Mesothelial cell of epicardium (in vitro differentiated cells): ENCODE data around the gene ADCYAP1R1. TPM values are rescaled to one million over a fixed set of nuclear protein-coding genes. Genes with fewer than 3 reads are reported as not detected.

ENCODE experiments used
- DNase-seq, 2 experiments: peaks; one replicate each; pipeline ENCODE4 v3.0.0; 2021; ENCODE audit warnings: low spot score in 2 of 2; ENCODE audit not compliant: unreplicated experiment in 2 of 2
- H3K27ac Mint-ChIP-seq: 2 replicates; pipeline ENCODE4 v1.8.0; 2021; ENCODE audit warnings: mixed read lengths
- H3K27me3 Mint-ChIP-seq: 2 replicates; pipeline ENCODE4 v1.8.0; 2021; ENCODE audit warnings: low read depth, mixed read lengths
- H3K36me3 Mint-ChIP-seq: 2 replicates; pipeline ENCODE4 v1.8.0; 2021; ENCODE audit warnings: mixed read lengths
- H3K4me1 Mint-ChIP-seq: 2 replicates; pipeline ENCODE4 v1.8.0; 2021; ENCODE audit warnings: mixed read lengths
- H3K4me3 Mint-ChIP-seq: 2 replicates; pipeline ENCODE4 v1.8.0; 2021; ENCODE audit warnings: mild to moderate bottlenecking, moderate library complexity, mixed read lengths
- H3K9me3 Mint-ChIP-seq: 2 replicates; pipeline ENCODE4 v1.8.0; 2021; ENCODE audit warnings: mixed read lengths
- total RNA-seq: library from RNA; stranded (reverse); gene quantifications from 3 replicates; pipeline ENCODE4 v1.2.1, GENCODE V29; 2021
- TF ChIP-seq, protein P1 (sequence below): fragments of 200-600 bp; sonication (generic); IDR thresholded peaks from one replicate; pipeline ENCODE4 v1.5.0; 2021; ENCODE audit warnings: antibody characterized with exemption; ENCODE audit not compliant: unreplicated experiment

Gene ADCYAP1R1
- total RNA-seq, 1 donor from 2014 or later: 0.36 TPM

DNA sequence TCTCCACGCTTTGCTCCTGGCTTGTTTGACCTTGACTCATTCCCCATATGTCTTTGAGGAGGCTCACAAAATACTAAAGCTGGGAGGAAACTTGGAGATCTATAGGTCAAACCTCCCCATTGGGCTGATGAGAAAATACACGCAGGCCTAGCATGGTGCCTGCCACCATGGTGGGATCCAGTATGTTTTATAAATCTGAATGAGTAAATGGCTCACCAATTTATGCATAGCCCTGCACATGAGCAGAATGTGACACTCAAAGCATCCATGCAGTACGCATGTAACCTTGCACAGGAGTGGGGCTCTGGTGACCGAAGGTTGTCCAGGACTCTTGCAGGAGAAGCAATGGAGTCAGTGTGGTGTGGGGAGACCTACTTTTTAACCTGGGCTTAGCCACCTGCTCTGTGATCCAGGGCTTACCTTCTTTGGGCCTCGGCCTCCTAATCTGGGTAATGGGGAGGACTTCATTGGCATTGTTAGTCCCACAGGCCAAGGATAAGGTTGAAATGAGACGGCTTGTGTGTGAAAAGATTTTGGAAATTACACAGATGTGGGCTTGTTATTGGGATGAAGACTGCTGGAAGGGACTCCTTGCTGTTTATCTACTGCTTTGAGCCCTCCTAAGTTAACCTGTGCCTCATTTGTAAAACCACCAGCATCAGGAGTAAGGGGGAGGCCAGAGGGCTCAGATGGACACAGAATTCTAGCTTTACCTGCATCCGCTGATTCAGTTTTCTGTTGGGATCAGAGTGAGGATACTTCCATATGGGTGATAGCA is 58.4 kb downstream of the ADCYAP1R1 start:
- Mint-ChIP-seq H3K27ac (no peak overlapping the region), H3K9me3 (no peaks in the 10 kb centered on the region), H3K4me1 (no peaks in the 10 kb centered on the region), H3K36me3 (no peaks in the 10 kb centered on the region), H3K27me3 (peaks cover 59% of the 10 kb centered on the region), H3K4me3 (no peak overlapping the region)
- DNase-seq: no peak
- TF ChIP-seq, protein P1, sequence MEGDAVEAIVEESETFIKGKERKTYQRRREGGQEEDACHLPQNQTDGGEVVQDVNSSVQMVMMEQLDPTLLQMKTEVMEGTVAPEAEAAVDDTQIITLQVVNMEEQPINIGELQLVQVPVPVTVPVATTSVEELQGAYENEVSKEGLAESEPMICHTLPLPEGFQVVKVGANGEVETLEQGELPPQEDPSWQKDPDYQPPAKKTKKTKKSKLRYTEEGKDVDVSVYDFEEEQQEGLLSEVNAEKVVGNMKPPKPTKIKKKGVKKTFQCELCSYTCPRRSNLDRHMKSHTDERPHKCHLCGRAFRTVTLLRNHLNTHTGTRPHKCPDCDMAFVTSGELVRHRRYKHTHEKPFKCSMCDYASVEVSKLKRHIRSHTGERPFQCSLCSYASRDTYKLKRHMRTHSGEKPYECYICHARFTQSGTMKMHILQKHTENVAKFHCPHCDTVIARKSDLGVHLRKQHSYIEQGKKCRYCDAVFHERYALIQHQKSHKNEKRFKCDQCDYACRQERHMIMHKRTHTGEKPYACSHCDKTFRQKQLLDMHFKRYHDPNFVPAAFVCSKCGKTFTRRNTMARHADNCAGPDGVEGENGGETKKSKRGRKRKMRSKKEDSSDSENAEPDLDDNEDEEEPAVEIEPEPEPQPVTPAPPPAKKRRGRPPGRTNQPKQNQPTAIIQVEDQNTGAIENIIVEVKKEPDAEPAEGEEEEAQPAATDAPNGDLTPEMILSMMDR: no peak

DNA sequence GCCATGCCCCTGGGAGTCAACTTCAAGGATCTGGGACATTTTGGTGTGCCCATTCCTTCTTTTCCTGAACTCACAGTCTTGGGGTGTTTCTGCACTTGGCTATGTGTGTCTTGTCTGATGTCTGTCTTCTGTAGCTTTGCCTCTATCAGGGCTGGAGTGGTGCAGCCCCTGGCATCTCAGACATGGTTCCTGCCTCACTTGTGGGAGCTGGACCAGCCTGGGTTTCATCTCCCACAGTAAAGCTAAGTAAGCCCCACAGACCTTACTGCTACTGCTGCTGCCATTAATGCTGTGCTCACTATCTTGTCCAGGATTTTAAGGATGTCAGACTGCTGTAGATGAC is 59.0 kb downstream of the ADCYAP1R1 start:
- TF ChIP-seq, protein P1: no peak
- no peak overlapping the region for H3K27ac Mint-ChIP-seq
- no peak for DNase-seq

DNA sequence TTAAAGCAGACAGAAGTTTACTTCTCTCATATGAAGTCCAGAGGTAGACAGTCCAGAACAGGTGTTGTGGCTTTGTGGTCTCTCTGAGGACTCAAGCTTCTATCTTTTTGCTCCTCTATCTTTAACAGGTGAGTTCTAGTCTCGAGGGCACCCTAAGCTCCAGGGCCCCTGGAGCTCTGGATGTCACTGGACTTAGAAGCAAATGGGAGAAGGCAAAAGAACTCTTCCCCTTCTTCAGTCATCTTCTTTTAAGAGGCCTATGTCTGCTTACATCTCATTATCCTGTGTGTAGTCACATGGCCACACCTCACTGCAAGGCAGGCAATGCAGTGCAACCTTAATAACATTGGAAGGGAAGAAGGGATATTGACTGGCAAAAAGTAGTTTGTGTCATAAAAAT is 61.6 kb downstream of the ADCYAP1R1 start:
- no peak overlapping the region for H3K4me3 Mint-ChIP-seq
- TF ChIP-seq, protein P1: no peak

More for the DNA sequence above, 59.0 kb downstream of the ADCYAP1R1 start:
- Mint-ChIP-seq H3K9me3 (no peaks in the 10 kb centered on the region), H3K36me3 (no peaks in the 10 kb centered on the region), H3K4me1 (no peaks in the 10 kb centered on the region), H3K4me3 (no peak overlapping the region), H3K27me3 (peaks cover 58% of the 10 kb centered on the region)

DNA sequence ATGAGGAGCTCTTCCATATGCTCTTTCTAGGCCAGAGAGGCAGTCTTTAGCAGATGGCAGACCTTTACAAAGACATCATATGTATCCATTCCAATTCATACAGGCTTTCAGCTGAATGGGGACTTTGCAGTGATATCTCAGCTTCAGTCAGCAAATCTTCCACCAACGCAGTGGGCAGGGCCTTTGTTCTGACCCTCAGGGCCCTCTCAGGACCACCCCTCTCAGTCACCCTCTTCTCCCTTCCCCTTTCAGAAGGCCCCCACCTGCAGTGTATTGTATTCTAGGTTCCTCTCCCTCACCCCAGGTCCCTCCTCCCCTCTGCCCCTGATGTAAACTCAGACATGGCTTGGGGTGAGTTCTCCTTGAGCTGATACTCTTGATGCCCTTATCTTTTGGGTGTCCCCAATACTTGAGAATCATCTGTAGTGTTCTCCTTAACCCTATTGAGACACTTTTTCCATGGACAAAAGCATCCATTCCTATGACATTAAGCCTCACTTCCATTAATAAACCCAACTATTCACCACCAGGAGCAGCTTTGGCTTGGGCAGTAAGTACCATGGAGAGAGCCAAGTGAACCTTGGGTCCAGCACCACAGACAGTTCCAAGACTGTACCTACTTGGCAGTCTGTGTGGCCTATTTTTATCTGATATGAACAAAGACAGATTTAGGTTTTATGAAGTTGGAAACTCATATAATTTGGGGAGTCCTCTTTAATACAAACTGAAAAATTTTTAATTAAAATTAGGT is 62.7 kb downstream of the ADCYAP1R1 start:
- H3K4me1 Mint-ChIP-seq: no peaks in the 10 kb centered on the region
- peaks cover 59% of the 10 kb centered on the region for H3K27me3 Mint-ChIP-seq
- H3K9me3 Mint-ChIP-seq: no peaks in the 10 kb centered on the region
- peak in 1 of 2 experiments; percentile 60 for DNase-seq
- no peak overlapping the region for H3K4me3 Mint-ChIP-seq
- TF ChIP-seq, protein P1: no peak
- no peaks in the 10 kb centered on the region for H3K36me3 Mint-ChIP-seq
- H3K27ac Mint-ChIP-seq: no peak overlapping the region

More for the DNA sequence above, 61.6 kb downstream of the ADCYAP1R1 start:
- Mint-ChIP-seq H3K9me3 (no peaks in the 10 kb centered on the region), H3K4me1 (no peaks in the 10 kb centered on the region), H3K27ac (no peak overlapping the region), H3K36me3 (no peaks in the 10 kb centered on the region), H3K27me3 (peaks cover 58% of the 10 kb centered on the region)
- no peak for DNase-seq

DNA sequence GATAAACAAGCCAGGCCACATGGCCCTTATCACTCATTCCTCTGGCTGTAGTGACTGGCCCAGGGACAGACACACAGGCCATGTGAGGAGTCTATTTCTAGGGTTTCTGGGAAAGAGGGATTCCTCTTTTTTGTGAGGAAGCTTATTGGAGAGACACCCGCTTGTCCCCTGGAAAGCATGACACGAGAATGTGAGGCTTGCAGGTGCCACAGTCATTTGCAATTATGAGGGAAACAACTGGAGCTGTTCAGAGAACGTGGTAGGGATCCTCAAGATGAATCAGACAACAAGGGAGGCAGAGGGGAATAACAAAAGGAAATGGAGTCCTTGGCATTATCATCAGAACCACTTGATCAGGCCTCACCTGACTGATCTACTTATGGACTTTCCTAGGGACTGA is 64.5 kb downstream of the ADCYAP1R1 start:
- no peaks in the 10 kb centered on the region for H3K36me3 Mint-ChIP-seq
- H3K27me3 Mint-ChIP-seq: peaks cover 51% of the 10 kb centered on the region
- no peak overlapping the region for H3K27ac Mint-ChIP-seq
- no peaks in the 10 kb centered on the region for H3K9me3 Mint-ChIP-seq
- DNase-seq: no peak
- H3K4me1 Mint-ChIP-seq: no peaks in the 10 kb centered on the region
- no peak overlapping the region for H3K4me3 Mint-ChIP-seq
- TF ChIP-seq, protein P1: no peak
